H7 (cell line): Measurements from ENCODE around the gene KIAA0232. TPM values are rescaled to one million over a fixed set of nuclear protein-coding genes. Genes with fewer than 3 reads are reported as not detected.
"Not testable (repeated sequence)": the region's sequence is repeated elsewhere in the genome, so short reads cannot be mapped to it uniquely, and the experiment has no call there.

Source experiments
- DNase-seq: peaks from one replicate; pipeline ENCODE4 v3.0.0; 2012
- H3K27me3 ChIP-seq: 2 replicates; pipeline ENCODE4 v1.6.0; 2011; ENCODE audit warnings: mild to moderate bottlenecking, low read length; ENCODE audit not compliant: control insufficient read depth, insufficient read depth
- H3K36me3 ChIP-seq: replicated peaks from 2 replicates; pipeline ENCODE4 v1.5.1; 2011; ENCODE audit warnings: low read length; ENCODE audit not compliant: control insufficient read depth, insufficient read depth
- H3K4me3 ChIP-seq: 2 replicates; pipeline ENCODE4 v1.5.1; 2011; ENCODE audit warnings: low read depth, mild to moderate bottlenecking, control low read depth, low read length, moderate library complexity; ENCODE audit not compliant: insufficient read depth
- total RNA-seq: library from RNA; depleted of rRNA; stranded (reverse); fragments of >200 nt; shearing (Covaris generic); gene quantifications from 2 replicates; pipeline ENCODE4 v1.2.3, GENCODE V29; 2014

The KIAA0232 gene
- total RNA-seq, 1 experiment from 2014 or later: 11.5 TPM

GRCh38 chr4:6777636-6778281 lies 4.8 kb upstream of the KIAA0232 start:
- DNase-seq: no peak
- no peaks in the 10 kb centered on the region for H3K36me3 ChIP-seq
- no peak overlapping the region for H3K4me3 ChIP-seq
- peaks cover 4% of the 10 kb centered on the region for H3K27me3 ChIP-seq

DNA sequence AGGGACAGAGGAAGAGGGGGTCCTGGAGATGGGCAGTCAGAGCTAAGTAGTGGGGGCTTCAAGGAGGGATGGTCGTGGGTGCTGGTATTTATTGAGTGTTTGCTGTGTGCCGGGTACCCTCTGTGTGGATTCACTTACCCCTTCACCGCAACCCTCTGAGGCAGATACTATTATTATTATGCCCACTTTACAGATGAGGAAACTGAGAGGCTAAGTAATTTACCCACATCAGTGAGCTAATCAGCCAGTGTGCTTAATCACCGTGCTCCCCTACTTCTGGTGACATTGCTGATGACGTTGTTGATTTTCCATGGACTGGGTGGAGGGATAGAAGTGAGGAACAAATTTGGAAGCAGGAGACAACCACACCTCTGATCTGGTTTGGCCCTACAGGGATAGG lies 4.1 kb upstream of the KIAA0232 start:
- Histone ChIP-seq H3K4me3 (no peak overlapping the region), H3K36me3 (no peaks in the 10 kb centered on the region), H3K27me3 (peaks cover 4% of the 10 kb centered on the region)
- DNase-seq: no peak

- DNase-seq: peak; percentile 81
- H3K4me3 ChIP-seq: no peak overlapping the region
- no peaks in the 10 kb centered on the region for H3K36me3 ChIP-seq
- peaks cover 4% of the 10 kb centered on the region for H3K27me3 ChIP-seq
Measured at GRCh38 chr4:6779667-6780565, 2.6 kb upstream of the KIAA0232 start.

- Histone ChIP-seq H3K36me3 (no peaks in the 10 kb centered on the region), H3K4me3 (no peak overlapping the region), H3K27me3 (peaks cover 4% of the 10 kb centered on the region)
- no peak for DNase-seq
Measured at GRCh38 chr4:6781113-6781512, 1.4 kb upstream of the KIAA0232 start.

GRCh38 chr4:6781561-6781960 lies 966 bp upstream of the KIAA0232 start:
- Histone ChIP-seq H3K36me3 (no peaks in the 10 kb centered on the region), H3K4me3 (peak overlapping the region; percentile 83; the same call in 1 of the 2 replicates), H3K27me3 (peaks cover 4% of the 10 kb centered on the region)
- no peak for DNase-seq

GRCh38 chr4:6782846-6783110 lies 251 bp downstream of the KIAA0232 start:
- Histone ChIP-seq H3K27me3 (peaks cover 4% of the 10 kb centered on the region), H3K36me3 (no peaks in the 10 kb centered on the region), H3K4me3 (peak overlapping the region; percentile 96)
- no peak for DNase-seq

- Histone ChIP-seq H3K36me3 (no peaks in the 10 kb centered on the region; the same call in 1 of the 2 replicates), H3K27me3 (peaks cover 4% of the 10 kb centered on the region), H3K4me3 (peak overlapping the region; percentile 96)
- peak; percentile 99 for DNase-seq
Measured at GRCh38 chr4:6783111-6783981, 819 bp downstream of the KIAA0232 start.

GRCh38 chr4:6785572-6785925 lies 3.0 kb downstream of the KIAA0232 start:
- no peaks in the 10 kb centered on the region; the same call in 1 of the 2 replicates for H3K36me3 ChIP-seq
- peak; percentile 68 for DNase-seq
- H3K4me3 ChIP-seq: no peak overlapping the region
- H3K27me3 ChIP-seq: peaks cover 4% of the 10 kb centered on the region

- Histone ChIP-seq H3K36me3 (no peaks in the 10 kb centered on the region; the same call in 1 of the 2 replicates), H3K4me3 (no peak overlapping the region)
Measured at GRCh38 chr4:6788123-6788522, 5.6 kb downstream of the KIAA0232 start.

GRCh38 chr4:6791245-6791644 lies 8.7 kb downstream of the KIAA0232 start:
- H3K27me3 ChIP-seq, DNase-seq, H3K36me3 ChIP-seq, H3K4me3 ChIP-seq: not testable (repeated sequence)

More at GRCh38 chr4:6788123-6788522, 5.6 kb downstream of the KIAA0232 start:
- no peak for DNase-seq
- no peaks in the 10 kb centered on the region for H3K27me3 ChIP-seq

GRCh38 chr4:6791796-6792195 lies 9.3 kb downstream of the KIAA0232 start:
- H3K27me3 ChIP-seq, H3K4me3 ChIP-seq, H3K36me3 ChIP-seq, DNase-seq: not testable (repeated sequence)

DNA sequence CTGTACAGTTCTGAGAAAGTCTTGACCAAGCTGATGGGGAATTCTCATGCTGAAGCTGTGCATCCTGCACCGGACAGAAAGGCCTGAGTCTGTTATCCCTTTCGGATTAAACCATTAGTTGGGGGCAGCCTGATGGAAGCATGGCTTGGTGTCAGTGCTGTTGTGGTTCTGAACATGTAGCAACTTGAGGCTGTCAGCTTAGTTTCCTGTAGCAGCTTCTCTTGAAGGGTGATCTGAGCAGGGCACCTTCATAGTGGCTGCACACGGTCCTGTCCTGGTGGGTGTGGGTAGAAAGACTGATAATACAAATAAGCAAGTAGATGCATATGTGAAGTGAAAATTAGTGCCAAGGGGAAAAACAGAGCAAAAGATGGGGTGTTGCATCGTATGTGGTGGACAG lies 11.7 kb downstream of the KIAA0232 start:
- no peak for DNase-seq
- H3K4me3 ChIP-seq: no peak overlapping the region
- H3K36me3 ChIP-seq: no peaks in the 10 kb centered on the region; the same call in none of the 2 replicates
- no peaks in the 10 kb centered on the region for H3K27me3 ChIP-seq

- no peak for DNase-seq
- no peaks in the 10 kb centered on the region for H3K27me3 ChIP-seq
- no peak overlapping the region for H3K4me3 ChIP-seq
- H3K36me3 ChIP-seq: no peaks in the 10 kb centered on the region; the same call in none of the 2 replicates
Measured at GRCh38 chr4:6795821-6796220, 13.3 kb downstream of the KIAA0232 start.

DNA sequence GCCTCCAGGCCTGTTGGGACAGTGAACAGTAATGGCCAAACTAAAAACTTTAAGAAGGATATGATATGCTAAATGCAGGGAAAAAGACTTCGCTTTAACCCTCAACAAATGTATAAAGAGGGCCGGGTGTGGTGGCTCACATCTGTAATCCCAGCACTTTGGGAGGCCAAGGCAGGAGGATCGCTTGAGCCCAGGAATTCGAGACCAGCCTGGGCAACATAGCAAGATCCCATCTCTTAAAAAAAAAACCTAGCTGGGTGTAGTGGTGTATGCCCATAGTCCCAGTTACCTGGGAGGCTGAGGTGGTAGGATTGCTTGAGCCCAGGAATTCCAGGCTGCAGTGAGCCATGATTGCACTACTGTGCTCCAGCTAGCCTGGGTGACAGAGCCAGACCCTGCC lies 14.8 kb downstream of the KIAA0232 start:
- H3K4me3 ChIP-seq, DNase-seq, H3K27me3 ChIP-seq, H3K36me3 ChIP-seq: not testable (repeated sequence)
